CD4-positive, CD25-positive, alpha-beta regulatory T cell (primary cell): ENCODE data around the gene DST. TPM values are rescaled to one million over a fixed set of nuclear protein-coding genes. Genes with fewer than 3 reads are reported as not detected.

Source experiments
- ATAC-seq, 2 donors: fragments of 150-1000 bp; cut with Tn5 transposase; one replicate each; pipeline ENCODE4 v1.10.0; 2021; ENCODE audit warnings: low read depth in 2 of 2, moderate number of reproducible peaks in 2 of 2, moderate library complexity in 1 of 2
- DNase-seq, 3 donors: peaks; one replicate each; pipeline versions ENCODE4 v3.0.0 to v3.0.0-alpha.2; 2012 to 2022; ENCODE audit warnings: mixed read lengths in 1 of 3
- H3K27ac ChIP-seq: one replicate; pipeline ENCODE4 v1.7.0; 2013; ENCODE audit warnings: mild to moderate bottlenecking, low read length; ENCODE audit not compliant: insufficient read depth, poor library complexity, severe bottlenecking
- H3K27me3 ChIP-seq: one replicate; pipeline ENCODE4 v1.7.0; 2013; ENCODE audit warnings: low read length; ENCODE audit not compliant: control insufficient read depth, insufficient read depth
- H3K36me3 ChIP-seq: one replicate; pipeline ENCODE4 v1.7.0; 2013; ENCODE audit warnings: mild to moderate bottlenecking, low read length, moderate library complexity; ENCODE audit not compliant: control insufficient read depth, insufficient read depth
- H3K4me1 ChIP-seq: 2 replicates; pipeline ENCODE4 v1.7.0; 2013; ENCODE audit warnings: mild to moderate bottlenecking, low read length; ENCODE audit not compliant: insufficient read depth, control insufficient read depth, poor library complexity, severe bottlenecking
- H3K4me3 ChIP-seq: one replicate; pipeline ENCODE4 v1.7.0; 2013; ENCODE audit warnings: low read depth, mild to moderate bottlenecking, low read length, moderate library complexity
- H3K9me3 ChIP-seq, 2 experiments: 1 replicate in 1 of 2; 2 replicates in 1 of 2; pipeline ENCODE4 v1.7.0; 2013; ENCODE audit warnings: low read length in 2 of 2, mild to moderate bottlenecking in 1 of 2, moderate library complexity in 1 of 2; ENCODE audit not compliant: control insufficient read depth in 2 of 2
- H3K27ac Mint-ChIP-seq, 3 donors: one replicate each; pipeline ENCODE4 v1.8.0; 2020 to 2022; ENCODE audit warnings: mild to moderate bottlenecking in 3 of 3, mixed read lengths in 3 of 3, moderate library complexity in 2 of 3
- H3K27me3 Mint-ChIP-seq: one replicate; pipeline ENCODE4 v1.8.0; 2022; ENCODE audit warnings: mild to moderate bottlenecking, mixed read lengths
- H3K36me3 Mint-ChIP-seq: one replicate; pipeline ENCODE4 v1.8.0; 2020; ENCODE audit warnings: mixed read lengths
- H3K4me1 Mint-ChIP-seq, 4 donors: one replicate each; pipeline ENCODE4 v1.8.0; 2020 to 2022; ENCODE audit warnings: mixed read lengths in 4 of 4, mild to moderate bottlenecking in 1 of 4
- H3K4me3 Mint-ChIP-seq, 4 donors: one replicate each; pipeline ENCODE4 v1.8.0; 2020 to 2022; ENCODE audit warnings: mild to moderate bottlenecking in 4 of 4, mixed read lengths in 4 of 4, moderate library complexity in 3 of 4
- H3K9me3 Mint-ChIP-seq, 7 donors: one replicate each; pipeline ENCODE4 v1.8.0; 2020 to 2022; ENCODE audit warnings: mixed read lengths in 7 of 7, mild to moderate bottlenecking in 3 of 7, moderate library complexity in 2 of 7
- polyA plus RNA-seq, 4 donors: library from polyadenylated mRNA; unstranded; fragments of 300-500 nt; fragmentation: Illumina TruSeq; gene quantifications; one replicate each; pipeline ENCODE4 v1.2.3, GENCODE V29; 2021
- total RNA-seq: library from RNA; stranded (reverse); gene quantifications from one replicate; pipeline ENCODE4 v1.2.3, GENCODE V29; 2022

The DST gene
- total and polyA plus RNA-seq, 5 donors from 2014 or later = 0.30 to 3.8 (median 1.2) TPM; not detected in 2

- Histone ChIP-seq H3K27ac (no peak overlapping the region), H3K27me3 (no peaks in the 10 kb centered on the region), H3K36me3 (no peaks in the 10 kb centered on the region), H3K4me3 (no peak overlapping the region), H3K9me3 (no peaks in the 10 kb centered on the region), H3K4me1 (no peaks in the 10 kb centered on the region)
- no peak for ATAC-seq
- H3K9me3 Mint-ChIP-seq = no peaks in the 10 kb centered on the region
- H3K27me3 Mint-ChIP-seq = no peaks in the 10 kb centered on the region
- H3K36me3 Mint-ChIP-seq = no peaks in the 10 kb centered on the region
- no peak overlapping the region for H3K27ac Mint-ChIP-seq
- DNase-seq = no peak
- no peak overlapping the region for H3K4me3 Mint-ChIP-seq
- H3K4me1 Mint-ChIP-seq = no peaks in the 10 kb centered on the region
Measured at GRCh38 chr6:56528412-56528841, 114.3 kb downstream of the DST start.

- Histone ChIP-seq H3K27me3 (no peaks in the 10 kb centered on the region), H3K36me3 (no peaks in the 10 kb centered on the region), H3K9me3 (no peaks in the 10 kb centered on the region), H3K4me1 (no peaks in the 10 kb centered on the region), H3K4me3 (no peak overlapping the region), H3K27ac (no peak overlapping the region)
- H3K9me3 Mint-ChIP-seq = no peaks in the 10 kb centered on the region
- ATAC-seq (no peak), DNase-seq (no peak)
- H3K27ac Mint-ChIP-seq = no peak overlapping the region
- no peaks in the 10 kb centered on the region for H3K27me3 Mint-ChIP-seq
- H3K36me3 Mint-ChIP-seq = no peaks in the 10 kb centered on the region
- no peaks in the 10 kb centered on the region for H3K4me1 Mint-ChIP-seq
- no peak overlapping the region for H3K4me3 Mint-ChIP-seq
Measured at GRCh38 chr6:56527934-56528333, 114.8 kb downstream of the DST start.

- no peaks in the 10 kb centered on the region for H3K4me1 Mint-ChIP-seq
Measured at GRCh38 chr6:56526860-56527544, 115.7 kb downstream of the DST start.

GRCh38 chr6:56525974-56526789 is 116.5 kb downstream of the DST start:
- no peaks in the 10 kb centered on the region for H3K36me3 ChIP-seq
- no peak for ATAC-seq
- no peak for DNase-seq
- Mint-ChIP-seq H3K36me3 (no peaks in the 10 kb centered on the region), H3K4me1 (no peaks in the 10 kb centered on the region), H3K27ac (no peak overlapping the region), H3K4me3 (no peak overlapping the region), H3K9me3 (no peaks in the 10 kb centered on the region), H3K27me3 (no peaks in the 10 kb centered on the region)
- no peak overlapping the region for H3K4me3 ChIP-seq
- H3K27ac ChIP-seq = no peak overlapping the region
- H3K27me3 ChIP-seq = no peaks in the 10 kb centered on the region
- no peaks in the 10 kb centered on the region for H3K9me3 ChIP-seq
- H3K4me1 ChIP-seq = no peaks in the 10 kb centered on the region

More at GRCh38 chr6:56526860-56527544, 115.7 kb downstream of the DST start:
- no peak for ATAC-seq
- Histone ChIP-seq H3K4me1 (no peaks in the 10 kb centered on the region), H3K9me3 (no peaks in the 10 kb centered on the region), H3K27ac (no peak overlapping the region), H3K27me3 (no peaks in the 10 kb centered on the region), H3K36me3 (no peaks in the 10 kb centered on the region), H3K4me3 (no peak overlapping the region)
- no peak for DNase-seq
- Mint-ChIP-seq H3K9me3 (no peaks in the 10 kb centered on the region), H3K27me3 (no peaks in the 10 kb centered on the region), H3K36me3 (no peaks in the 10 kb centered on the region), H3K27ac (no peak overlapping the region), H3K4me3 (no peak overlapping the region)

- H3K4me3 Mint-ChIP-seq = no peak overlapping the region
- ATAC-seq (no peak), DNase-seq (no peak)
- H3K9me3 Mint-ChIP-seq = peaks cover 0 to 2% (median 0%) of the 10 kb centered on the region in 7 donors
- H3K27ac Mint-ChIP-seq = no peak overlapping the region
- no peaks in the 10 kb centered on the region for H3K9me3 ChIP-seq
- no peaks in the 10 kb centered on the region for H3K36me3 Mint-ChIP-seq
- H3K4me1 ChIP-seq = no peaks in the 10 kb centered on the region
- H3K27ac ChIP-seq = no peak overlapping the region
- H3K36me3 ChIP-seq = no peaks in the 10 kb centered on the region
- H3K27me3 Mint-ChIP-seq = no peaks in the 10 kb centered on the region
- H3K4me1 Mint-ChIP-seq = no peaks in the 10 kb centered on the region
- no peak overlapping the region for H3K4me3 ChIP-seq
- no peaks in the 10 kb centered on the region for H3K27me3 ChIP-seq
Measured at GRCh38 chr6:56524891-56525703, 117.6 kb downstream of the DST start.

GRCh38 chr6:56522495-56523270 is 120.0 kb downstream of the DST start:
- Histone ChIP-seq H3K27me3 (no peaks in the 10 kb centered on the region), H3K4me1 (no peaks in the 10 kb centered on the region), H3K36me3 (no peaks in the 10 kb centered on the region), H3K4me3 (no peak overlapping the region), H3K9me3 (no peaks in the 10 kb centered on the region), H3K27ac (no peak overlapping the region)
- Mint-ChIP-seq H3K36me3 (no peaks in the 10 kb centered on the region), H3K9me3 (peaks cover 0 to 7% (median 0%) of the 10 kb centered on the region in 7 donors), H3K27ac (no peak overlapping the region), H3K4me3 (no peak overlapping the region), H3K27me3 (no peaks in the 10 kb centered on the region), H3K4me1 (no peaks in the 10 kb centered on the region)
- no peak for DNase-seq
- ATAC-seq = no peak

- H3K36me3 ChIP-seq = no peaks in the 10 kb centered on the region
- DNase-seq = no peak
- no peak for ATAC-seq
- Mint-ChIP-seq H3K9me3 (peaks cover 0 to 7% (median 0%) of the 10 kb centered on the region in 7 donors), H3K4me1 (no peaks in the 10 kb centered on the region), H3K4me3 (no peak overlapping the region), H3K27ac (no peak overlapping the region), H3K27me3 (no peaks in the 10 kb centered on the region), H3K36me3 (no peaks in the 10 kb centered on the region)
- no peaks in the 10 kb centered on the region for H3K4me1 ChIP-seq
- H3K4me3 ChIP-seq = no peak overlapping the region
- no peak overlapping the region for H3K27ac ChIP-seq
- no peaks in the 10 kb centered on the region for H3K27me3 ChIP-seq
- H3K9me3 ChIP-seq = no peaks in the 10 kb centered on the region
Measured at GRCh38 chr6:56521976-56522375, 120.7 kb downstream of the DST start.
